HG03280 (cell line): ENCODE data around the gene PPP1R1A.

Experiments used
- ATAC-seq: cut with Tn5 transposase; IDR thresholded peaks from one replicate; pipeline ENCODE4 v1.9.1; 2021; ENCODE audit warnings: mild to moderate bottlenecking, moderate library complexity; ENCODE audit not compliant: unreplicated experiment

The PPP1R1A gene

DNA sequence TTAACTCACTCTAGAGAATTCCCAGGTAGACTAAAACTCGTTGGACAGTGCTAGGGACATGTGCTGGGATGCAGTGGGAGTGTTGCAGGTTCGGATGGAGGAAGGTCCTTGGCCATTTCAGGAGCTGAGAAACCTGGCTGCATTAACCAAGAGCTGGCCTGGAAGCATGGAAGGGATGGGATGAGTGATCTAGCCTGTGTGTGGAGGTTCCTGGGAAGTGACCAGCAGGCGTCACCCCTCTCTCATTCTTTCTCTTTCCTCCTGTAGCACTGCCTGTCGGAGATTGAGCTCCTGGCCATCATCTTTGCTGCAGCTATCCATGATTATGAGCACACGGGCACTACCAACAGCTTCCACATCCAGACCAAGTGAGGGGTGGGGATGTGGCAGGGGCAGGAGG is 15.6 kb downstream of the PPP1R1A start:
- no peak for ATAC-seq

DNA sequence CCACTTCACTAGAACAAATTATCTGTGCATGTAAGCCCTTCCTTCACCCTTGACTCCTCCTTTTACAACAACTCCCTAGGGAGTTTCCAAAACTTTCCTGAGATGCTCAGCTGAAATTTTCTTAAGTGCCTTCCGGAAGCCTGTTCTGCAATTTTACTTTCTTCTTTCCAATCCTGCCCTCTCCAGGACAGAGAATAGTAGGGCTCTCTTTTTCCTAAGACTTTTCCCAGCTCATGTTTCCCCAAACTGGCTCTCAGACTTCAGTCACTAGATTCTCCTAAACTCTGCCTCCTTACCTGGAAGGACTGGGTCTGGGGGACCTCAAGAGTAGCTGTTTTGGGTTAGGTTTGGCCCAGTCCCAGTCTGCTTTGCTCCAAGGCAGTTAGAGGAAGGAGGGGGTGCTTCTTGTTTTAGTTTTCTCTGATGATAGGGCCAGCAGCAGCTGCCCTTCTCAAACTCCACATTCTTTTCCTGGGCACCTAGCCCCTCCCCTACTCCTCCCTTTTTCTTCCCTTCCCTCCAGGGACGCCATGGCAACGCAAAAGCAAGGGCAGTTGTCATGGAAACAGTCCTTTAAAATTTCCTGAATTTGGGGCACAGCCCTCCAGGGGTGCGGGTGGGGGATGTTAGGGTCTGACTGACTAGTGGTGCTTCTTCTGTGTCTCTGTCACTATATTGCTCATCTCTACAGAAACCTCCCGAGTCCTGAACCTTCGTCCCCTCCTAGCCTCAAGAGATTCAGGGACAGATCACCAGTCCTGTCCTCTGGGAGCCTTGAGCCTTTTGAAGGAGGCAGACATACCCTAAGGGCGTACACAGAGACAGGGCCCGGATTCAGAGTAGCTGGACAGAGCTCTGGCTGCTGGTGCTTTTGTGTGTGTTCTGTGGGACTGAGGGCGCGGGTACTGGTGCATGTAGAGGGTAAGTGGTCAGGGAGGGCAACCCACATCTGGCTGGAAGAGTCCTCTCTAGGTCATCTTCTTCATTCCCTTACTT is 17.0 kb downstream of the PPP1R1A start:
- no peak for ATAC-seq

DNA sequence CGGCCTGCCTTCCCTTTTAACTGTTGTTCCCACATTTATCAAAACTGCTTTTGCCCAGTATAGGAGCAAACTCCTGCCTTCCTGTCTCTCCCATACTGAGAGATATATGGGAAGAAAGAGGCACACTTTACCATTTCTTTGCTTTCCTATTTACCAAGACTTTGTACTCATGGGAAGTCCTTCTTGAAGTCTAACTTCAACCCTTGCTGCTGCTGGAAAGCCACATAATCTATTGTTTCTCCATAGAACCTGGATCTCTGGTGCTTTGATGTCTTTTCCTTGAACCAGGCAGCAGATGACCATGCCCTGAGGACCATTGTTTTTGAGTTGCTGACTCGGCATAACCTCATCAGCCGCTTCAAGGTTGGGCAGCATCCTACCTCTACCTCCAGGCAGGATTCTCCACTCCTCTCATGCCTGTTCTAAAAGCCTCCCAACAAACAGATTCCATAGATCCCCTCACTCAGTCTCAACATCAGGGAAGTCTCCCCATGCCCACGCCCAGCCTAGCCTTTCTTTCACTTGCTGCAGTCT is 18.4 kb downstream of the PPP1R1A start:
- no peak for ATAC-seq

GRCh38 chr12:54569072-54569471 is 19.4 kb downstream of the PPP1R1A start:
- no peak for ATAC-seq

DNA sequence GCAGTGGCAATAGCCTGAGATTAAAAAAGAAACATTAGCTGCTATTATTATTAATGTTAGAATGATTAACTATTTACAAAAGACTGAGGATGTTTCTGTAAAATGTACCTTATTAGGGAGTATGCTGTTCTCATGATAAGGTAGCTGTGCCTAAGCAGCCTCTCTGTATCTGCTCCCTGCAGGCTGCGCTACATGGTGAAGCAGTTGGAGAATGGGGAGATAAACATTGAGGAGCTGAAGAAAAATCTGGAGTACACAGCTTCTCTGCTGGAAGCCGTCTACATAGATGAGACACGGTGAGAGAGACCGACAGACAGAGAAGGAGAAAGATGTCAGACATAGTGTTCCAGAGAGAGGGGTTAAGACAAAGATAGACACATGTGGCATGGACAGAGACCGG is 21.7 kb downstream of the PPP1R1A start:
- no peak for ATAC-seq

- ATAC-seq: no peak
These were observed 22.4 kb downstream of the PPP1R1A start for GRCh38 chr12:54565986-54566544.

GRCh38 chr12:54565310-54565985 is 23.0 kb downstream of the PPP1R1A start:
- ATAC-seq: no peak

- no peak for ATAC-seq
These were observed 23.7 kb downstream of the PPP1R1A start for GRCh38 chr12:54564768-54565167.

DNA sequence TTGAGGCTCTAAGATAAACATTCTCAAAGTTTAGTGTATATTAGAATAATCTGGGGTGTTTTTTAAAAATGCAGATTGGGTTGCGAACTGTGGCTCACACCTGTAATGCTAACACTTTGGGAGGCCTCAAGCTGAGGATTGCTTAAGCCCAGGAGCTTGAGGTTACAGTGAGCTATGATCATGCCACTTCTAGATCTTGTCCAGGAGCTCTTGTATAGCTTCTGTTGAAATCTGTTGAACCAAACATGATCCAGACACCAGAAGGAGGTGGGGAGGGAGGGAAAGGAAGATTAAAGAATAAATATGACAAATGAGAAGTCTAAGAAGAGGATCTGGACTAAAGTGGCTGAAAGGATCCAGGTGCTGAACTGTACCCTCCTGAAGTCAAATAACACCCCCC is 24.7 kb downstream of the PPP1R1A start:
- no peak for ATAC-seq

- no peak for ATAC-seq
These were observed 25.6 kb downstream of the PPP1R1A start for GRCh38 chr12:54562750-54563356.

DNA sequence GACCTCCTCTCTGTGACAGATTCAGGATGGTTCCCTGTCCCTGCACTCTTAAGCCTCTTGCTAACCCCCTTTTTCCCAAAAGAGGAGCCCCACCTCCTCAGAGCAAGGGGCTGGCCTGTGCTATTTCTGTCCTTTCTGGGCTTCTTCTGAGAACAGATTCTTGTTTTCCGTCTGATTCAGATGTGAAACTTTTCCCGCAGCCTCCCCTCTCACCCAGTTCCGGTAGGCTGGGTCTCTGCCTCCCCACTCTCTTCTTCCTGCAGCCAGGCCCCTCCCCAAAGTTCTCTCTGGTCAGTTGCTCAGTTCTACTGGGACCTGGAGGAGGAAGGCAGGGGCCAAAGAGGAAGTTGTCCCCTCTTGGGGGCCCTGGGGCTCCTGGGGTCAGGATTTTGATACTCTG is 27.3 kb downstream of the PPP1R1A start:
- no peak for ATAC-seq

DNA sequence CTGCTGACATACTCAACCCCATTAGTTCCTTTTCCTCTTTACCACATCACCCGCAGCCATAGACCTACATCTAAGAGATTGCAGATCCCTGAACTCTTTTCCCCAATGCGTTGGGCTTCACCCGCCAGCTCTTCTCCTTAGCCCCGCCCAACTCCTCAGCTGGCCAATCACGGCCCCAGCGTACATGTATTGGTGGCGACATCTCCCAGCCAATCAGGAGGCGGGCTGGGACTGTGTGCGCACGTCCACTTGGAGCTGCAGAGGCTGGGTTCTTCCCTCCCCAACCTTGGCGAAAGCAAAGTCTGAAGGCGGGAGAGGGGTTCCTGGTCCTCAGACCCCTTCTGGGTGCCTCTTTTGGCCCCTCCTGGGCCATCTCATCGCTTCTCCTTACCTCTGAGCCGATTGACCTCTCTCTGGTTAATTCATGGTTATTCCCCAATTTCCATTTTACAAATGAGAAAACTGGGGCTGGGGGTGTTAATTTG is 28.0 kb downstream of the PPP1R1A start:
- peak; percentile 96 for ATAC-seq

DNA sequence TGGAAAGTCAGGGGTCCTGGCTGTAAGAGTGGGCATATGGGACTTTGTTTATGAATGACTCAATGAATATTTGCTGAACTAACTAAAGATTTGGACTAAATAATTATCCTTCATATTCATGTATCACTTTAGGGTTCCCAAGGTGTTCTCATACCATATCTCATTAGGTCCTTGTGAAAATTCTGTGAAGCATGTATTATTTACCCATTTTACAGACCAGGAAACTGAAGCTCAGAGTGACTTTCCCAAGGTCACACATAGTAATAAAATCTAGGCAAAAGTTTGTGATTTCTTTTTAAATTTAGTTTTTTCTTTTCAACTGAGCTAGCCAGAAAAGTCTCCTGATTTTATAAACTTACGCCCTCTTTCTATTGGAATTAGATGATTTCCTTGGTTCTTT is 29.7 kb downstream of the PPP1R1A start:
- no peak for ATAC-seq

- no peak for ATAC-seq
These were observed 30.1 kb downstream of the PPP1R1A start for GRCh38 chr12:54558311-54558710.

- ATAC-seq: no peak
These were observed 32.7 kb downstream of the PPP1R1A start for GRCh38 chr12:54555670-54556257.

- no peak for ATAC-seq
These were observed 38.5 kb downstream of the PPP1R1A start for GRCh38 chr12:54549774-54550451.

DNA sequence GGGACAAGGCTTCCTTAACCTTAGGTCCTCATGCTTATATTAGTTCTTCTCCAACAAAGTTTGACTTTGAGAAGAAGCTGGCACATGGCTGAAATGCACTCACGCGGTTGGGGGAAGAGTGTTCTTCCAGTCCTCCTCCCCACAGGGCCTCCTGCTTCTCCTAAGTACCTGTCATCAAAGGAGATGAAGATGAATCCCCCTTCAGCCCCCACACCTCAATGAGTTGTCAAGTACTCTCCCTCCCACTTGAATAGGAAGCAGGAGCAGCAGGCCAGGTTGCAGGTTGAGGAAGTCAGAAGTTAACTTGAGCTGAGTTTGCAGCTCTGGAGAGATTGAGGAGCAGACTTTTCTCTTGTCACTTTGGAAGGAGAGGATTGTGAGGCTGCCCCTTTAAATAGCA is 41.9 kb downstream of the PPP1R1A start:
- no peak for ATAC-seq

GRCh38 chr12:54544743-54545142 is 43.7 kb downstream of the PPP1R1A start:
- no peak for ATAC-seq

GRCh38 chr12:54543526-54543925 is 44.9 kb downstream of the PPP1R1A start:
- no peak for ATAC-seq

DNA sequence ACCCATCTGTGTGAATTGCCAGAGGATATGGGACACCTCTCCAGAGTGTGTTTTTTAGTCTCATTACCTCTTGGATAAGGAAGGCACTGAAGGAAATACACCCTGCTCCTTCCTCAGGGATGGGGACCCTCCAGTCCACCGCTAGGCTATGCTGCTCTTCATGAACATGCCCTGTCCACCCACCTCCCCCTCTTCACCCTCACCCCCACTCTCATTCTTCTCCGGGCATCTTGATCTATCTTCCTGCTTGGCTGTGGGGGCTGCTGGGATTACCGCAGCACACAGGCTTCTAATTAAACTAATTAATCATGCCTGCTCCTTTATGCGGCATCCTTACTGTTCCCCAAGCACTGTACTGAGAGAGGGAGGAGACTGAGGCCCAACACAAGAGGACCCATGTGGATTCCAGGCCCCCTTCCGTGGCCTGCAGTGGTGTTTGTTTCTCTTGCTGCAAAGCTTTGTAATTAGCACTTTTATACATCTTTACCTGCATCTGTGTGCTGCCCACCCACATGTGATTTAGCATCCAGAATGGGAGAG is 46.6 kb downstream of the PPP1R1A start:
- ATAC-seq: no peak
